Liver (tissue), 9 donors: ENCODE measurements around the gene HNRNPA0. TPM values are rescaled to one million over a fixed set of nuclear protein-coding genes. Genes with fewer than 3 reads are reported as not detected.

Source experiments
- DNase-seq: peaks from one replicate; pipeline ENCODE4 v3.0.0-alpha.2; 2017; ENCODE audit warnings: low spot score
- H3K27ac ChIP-seq, 2 donors: one replicate each; pipeline ENCODE4 v1.7.0; 2013; ENCODE audit warnings: inconsistent platforms in 2 of 2, low read length in 2 of 2, control low read depth in 1 of 2, low read depth in 1 of 2, mild to moderate bottlenecking in 1 of 2
- H3K27me3 ChIP-seq, 4 donors: one replicate each; pipeline versions ENCODE4 v1.6.1 to v1.7.0; 2013; ENCODE audit warnings: low read length in 3 of 4, inconsistent platforms in 1 of 4, mild to moderate bottlenecking in 1 of 4, moderate library complexity in 1 of 4; ENCODE audit not compliant: control insufficient read depth in 4 of 4, insufficient read depth in 4 of 4
- H3K36me3 ChIP-seq, 4 donors: one replicate each; pipeline versions ENCODE4 v1.6.1 to v1.7.0; 2013; ENCODE audit warnings: low read length in 3 of 4, mild to moderate bottlenecking in 3 of 4, low read depth in 1 of 4, moderate library complexity in 1 of 4; ENCODE audit not compliant: control insufficient read depth in 4 of 4, insufficient read depth in 3 of 4
- H3K4me1 ChIP-seq, 4 donors: one replicate each; pipeline versions ENCODE4 v1.6.1 to v1.7.0; 2013; ENCODE audit warnings: low read length in 3 of 4, mild to moderate bottlenecking in 3 of 4, moderate library complexity in 1 of 4; ENCODE audit not compliant: control insufficient read depth in 4 of 4, insufficient read depth in 4 of 4
- H3K4me3 ChIP-seq, 3 donors: one replicate each; pipeline versions ENCODE4 v1.6.1 to v1.7.0; 2013; ENCODE audit warnings: low read length in 3 of 3, control low read depth in 1 of 3, low read depth in 1 of 3, mild to moderate bottlenecking in 1 of 3
- H3K9ac ChIP-seq, 2 donors: one replicate each; pipeline ENCODE4 v1.7.0; 2013; ENCODE audit warnings: low read length in 2 of 2, mild to moderate bottlenecking in 2 of 2, moderate library complexity in 2 of 2, control low read depth in 1 of 2, low read depth in 1 of 2
- H3K9me3 ChIP-seq, 4 donors: one replicate each; pipeline versions ENCODE4 v1.6.1 to v1.7.0; 2013; ENCODE audit warnings: low read length in 3 of 4; ENCODE audit not compliant: control insufficient read depth in 4 of 4
- EGR1 ChIP-seq, 2 donors: IDR thresholded peaks; 2 replicates each; pipeline ENCODE4 v1.6.1; 2016 to 2018; ENCODE audit warnings: antibody characterized with exemption in 2 of 2, low read depth in 2 of 2
- FOXA1 ChIP-seq: IDR thresholded peaks from 2 replicates; pipeline ENCODE4 v1.6.1; 2016; ENCODE audit warnings: antibody characterized with exemption
- FOXA2 ChIP-seq: IDR thresholded peaks from 2 replicates; pipeline ENCODE4 v1.6.1; 2016; ENCODE audit warnings: antibody characterized with exemption
- GABPA ChIP-seq, 2 donors: IDR thresholded peaks in 1 of 2; conservative IDR thresholded peaks in 1 of 2; 2 replicates each; pipeline ENCODE4 v1.6.1; 2016; ENCODE audit warnings: antibody characterized with exemption in 2 of 2, mild to moderate bottlenecking in 1 of 2, moderate library complexity in 1 of 2
- HNF4A ChIP-seq, 2 donors: conservative IDR thresholded peaks; 2 replicates each; pipeline ENCODE4 v1.6.1; 2016; ENCODE audit warnings: antibody characterized with exemption in 2 of 2, mild to moderate bottlenecking in 2 of 2
- HNF4G ChIP-seq: IDR thresholded peaks from 2 replicates; pipeline ENCODE4 v1.6.1; 2016; ENCODE audit warnings: antibody characterized with exemption
- JUND ChIP-seq, 2 donors: IDR thresholded peaks; 2 replicates each; pipeline ENCODE4 v1.6.1; 2016; ENCODE audit warnings: antibody characterized with exemption in 2 of 2
- NR2F2 ChIP-seq: IDR thresholded peaks from 2 replicates; pipeline ENCODE4 v1.6.1; 2016; ENCODE audit warnings: antibody characterized with exemption
- RAD21 ChIP-seq, 2 donors: IDR thresholded peaks; 2 replicates each; pipeline ENCODE4 v1.6.1; 2016; ENCODE audit warnings: antibody characterized with exemption in 2 of 2, mild to moderate bottlenecking in 2 of 2
- RXRA ChIP-seq, 2 donors: IDR thresholded peaks; 2 replicates each; pipeline ENCODE4 v1.6.1; 2017 to 2018; ENCODE audit warnings: antibody characterized with exemption in 2 of 2, mild to moderate bottlenecking in 1 of 2
- SP1 ChIP-seq: IDR thresholded peaks from 2 replicates; pipeline ENCODE4 v1.6.1; 2018; ENCODE audit warnings: antibody characterized with exemption, mild to moderate bottlenecking
- TAF1 ChIP-seq: conservative IDR thresholded peaks from 2 replicates; pipeline ENCODE4 v1.6.1; 2016; ENCODE audit warnings: antibody characterized with exemption, mild to moderate bottlenecking
- YY1 ChIP-seq: IDR thresholded peaks from 2 replicates; pipeline ENCODE4 v1.6.1; 2016; ENCODE audit warnings: antibody characterized with exemption, mild to moderate bottlenecking
- WGBS: extraction: QIAGEN DNeasy Blood & Tissue Kit; methylation state at CpG from one replicate; pipeline ENCODE4 v1.1.7; 2013; 5-methylcytosine and 5-hydroxymethylcytosine counted together
- polyA plus RNA-seq, 2 donors: library from polyadenylated mRNA; stranded (reverse) in 1 of 2; unstranded in 1 of 2; fragments of 200-250 nt in 1 of 2; fragments of >200 nt in 1 of 2; fragmentation: Nextera tagmentation in 1 of 2; extraction: Ambion mirVana in 1 of 2; gene quantifications; one replicate each; pipeline versions ENCODE4 v1.2.1 to v1.2.3, GENCODE V29; 2013 to 2015
- total RNA-seq, 2 donors: library from RNA; depleted of rRNA; stranded (reverse); fragments of >200 nt; gene quantifications; one replicate each; pipeline ENCODE4 v1.2.3, GENCODE V29; 2014
- TF ChIP-seq, protein P1 (sequence below): fragments of 150-350 bp; IDR thresholded peaks from 2 replicates; pipeline ENCODE4 v1.5.1; 2017; ENCODE audit warnings: improper control_type of control experiment, low read depth, low read length; ENCODE audit not compliant: missing input control
- TF ChIP-seq, protein P2 (sequence below): IDR thresholded peaks from 2 replicates; pipeline ENCODE4 v1.6.1; 2016; ENCODE audit warnings: antibody characterized with exemption
- TF ChIP-seq, protein P3 (sequence below): IDR thresholded peaks from 2 replicates; pipeline ENCODE4 v1.6.1; 2016; ENCODE audit warnings: antibody characterized with exemption, mild to moderate bottlenecking
- TF ChIP-seq, protein P4 (sequence below): IDR thresholded peaks from 2 replicates; pipeline ENCODE4 v1.6.1; 2016; ENCODE audit warnings: antibody characterized with exemption
- donor health status: healthy.
- donor health status: healthy.
- donor health status: healthy.
- donor health status: healthy.
- donor health status: healthy.

Gene HNRNPA0
- total and polyA plus RNA-seq, 4 donors, result 1.8 to 12.9 (median 7.6) TPM

DNA sequence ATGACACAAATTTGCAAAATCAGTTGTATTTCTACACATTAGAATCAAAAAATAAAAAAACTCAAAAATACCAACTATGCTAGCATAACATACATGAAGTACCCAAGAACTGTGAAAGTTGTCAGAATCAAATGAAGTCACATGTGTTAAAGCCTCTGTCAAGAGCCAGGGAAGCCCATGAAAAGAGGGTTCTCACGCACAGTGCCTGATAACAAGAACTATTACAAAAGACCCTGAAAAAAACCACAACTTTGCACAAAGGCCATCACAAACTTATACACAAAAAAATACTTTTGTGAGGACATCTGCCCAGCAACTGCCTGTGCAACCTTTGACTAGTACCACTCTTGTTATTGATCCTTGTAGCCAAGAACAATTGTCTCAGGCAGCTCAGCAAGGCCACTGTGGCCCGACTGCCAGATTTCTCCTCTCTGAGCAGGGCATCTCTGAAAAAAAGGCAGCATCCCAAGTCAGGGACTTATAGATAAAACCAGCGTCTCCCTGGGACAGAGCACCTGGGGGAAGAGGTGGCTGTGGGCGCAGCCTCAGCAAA, 28.9 kb upstream of the HNRNPA0 start:
- H3K9me3 ChIP-seq, result no peaks in the 10 kb centered on the region
- DNase-seq, result no peak
- H3K27me3 ChIP-seq, result no peaks in the 10 kb centered on the region
- TF ChIP-seq, protein P1, sequence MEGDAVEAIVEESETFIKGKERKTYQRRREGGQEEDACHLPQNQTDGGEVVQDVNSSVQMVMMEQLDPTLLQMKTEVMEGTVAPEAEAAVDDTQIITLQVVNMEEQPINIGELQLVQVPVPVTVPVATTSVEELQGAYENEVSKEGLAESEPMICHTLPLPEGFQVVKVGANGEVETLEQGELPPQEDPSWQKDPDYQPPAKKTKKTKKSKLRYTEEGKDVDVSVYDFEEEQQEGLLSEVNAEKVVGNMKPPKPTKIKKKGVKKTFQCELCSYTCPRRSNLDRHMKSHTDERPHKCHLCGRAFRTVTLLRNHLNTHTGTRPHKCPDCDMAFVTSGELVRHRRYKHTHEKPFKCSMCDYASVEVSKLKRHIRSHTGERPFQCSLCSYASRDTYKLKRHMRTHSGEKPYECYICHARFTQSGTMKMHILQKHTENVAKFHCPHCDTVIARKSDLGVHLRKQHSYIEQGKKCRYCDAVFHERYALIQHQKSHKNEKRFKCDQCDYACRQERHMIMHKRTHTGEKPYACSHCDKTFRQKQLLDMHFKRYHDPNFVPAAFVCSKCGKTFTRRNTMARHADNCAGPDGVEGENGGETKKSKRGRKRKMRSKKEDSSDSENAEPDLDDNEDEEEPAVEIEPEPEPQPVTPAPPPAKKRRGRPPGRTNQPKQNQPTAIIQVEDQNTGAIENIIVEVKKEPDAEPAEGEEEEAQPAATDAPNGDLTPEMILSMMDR, result no peak
- TF ChIP-seq EGR1 (IDR thresholded peaks at IDR 0.05; ENCODE audit: low read depth in 2 of 2) (no peak), FOXA2 (no peak), FOXA1 (no peak), TAF1 (no peak), HNF4A (conservative IDR thresholded peaks at IDR 0.05) (no peak), SP1 (no peak), RAD21 (IDR thresholded peaks at IDR 0.05) (no peak), RXRA (IDR thresholded peaks at IDR 0.05) (no peak), GABPA (IDR thresholded peaks at IDR 0.05 in 1 of 2, conservative IDR thresholded peaks at IDR 0.05 in 1 of 2) (no peak), YY1 (no peak), JUND (IDR thresholded peaks at IDR 0.05) (no peak)
- TF ChIP-seq, protein P2, sequence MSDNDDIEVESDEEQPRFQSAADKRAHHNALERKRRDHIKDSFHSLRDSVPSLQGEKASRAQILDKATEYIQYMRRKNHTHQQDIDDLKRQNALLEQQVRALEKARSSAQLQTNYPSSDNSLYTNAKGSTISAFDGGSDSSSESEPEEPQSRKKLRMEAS, result no peak
- TF ChIP-seq, protein P3, sequence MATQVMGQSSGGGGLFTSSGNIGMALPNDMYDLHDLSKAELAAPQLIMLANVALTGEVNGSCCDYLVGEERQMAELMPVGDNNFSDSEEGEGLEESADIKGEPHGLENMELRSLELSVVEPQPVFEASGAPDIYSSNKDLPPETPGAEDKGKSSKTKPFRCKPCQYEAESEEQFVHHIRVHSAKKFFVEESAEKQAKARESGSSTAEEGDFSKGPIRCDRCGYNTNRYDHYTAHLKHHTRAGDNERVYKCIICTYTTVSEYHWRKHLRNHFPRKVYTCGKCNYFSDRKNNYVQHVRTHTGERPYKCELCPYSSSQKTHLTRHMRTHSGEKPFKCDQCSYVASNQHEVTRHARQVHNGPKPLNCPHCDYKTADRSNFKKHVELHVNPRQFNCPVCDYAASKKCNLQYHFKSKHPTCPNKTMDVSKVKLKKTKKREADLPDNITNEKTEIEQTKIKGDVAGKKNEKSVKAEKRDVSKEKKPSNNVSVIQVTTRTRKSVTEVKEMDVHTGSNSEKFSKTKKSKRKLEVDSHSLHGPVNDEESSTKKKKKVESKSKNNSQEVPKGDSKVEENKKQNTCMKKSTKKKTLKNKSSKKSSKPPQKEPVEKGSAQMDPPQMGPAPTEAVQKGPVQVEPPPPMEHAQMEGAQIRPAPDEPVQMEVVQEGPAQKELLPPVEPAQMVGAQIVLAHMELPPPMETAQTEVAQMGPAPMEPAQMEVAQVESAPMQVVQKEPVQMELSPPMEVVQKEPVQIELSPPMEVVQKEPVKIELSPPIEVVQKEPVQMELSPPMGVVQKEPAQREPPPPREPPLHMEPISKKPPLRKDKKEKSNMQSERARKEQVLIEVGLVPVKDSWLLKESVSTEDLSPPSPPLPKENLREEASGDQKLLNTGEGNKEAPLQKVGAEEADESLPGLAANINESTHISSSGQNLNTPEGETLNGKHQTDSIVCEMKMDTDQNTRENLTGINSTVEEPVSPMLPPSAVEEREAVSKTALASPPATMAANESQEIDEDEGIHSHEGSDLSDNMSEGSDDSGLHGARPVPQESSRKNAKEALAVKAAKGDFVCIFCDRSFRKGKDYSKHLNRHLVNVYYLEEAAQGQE, result no peak
- 79% methylated on average over 4 of the region's 4 CpGs for WGBS
- no peak overlapping the region for H3K27ac ChIP-seq
- no peak overlapping the region for H3K4me3 ChIP-seq
- H3K36me3 ChIP-seq, result no peaks in the 10 kb centered on the region
- H3K9ac ChIP-seq, result no peak overlapping the region
- H3K4me1 ChIP-seq, result no peaks in the 10 kb centered on the region

DNA sequence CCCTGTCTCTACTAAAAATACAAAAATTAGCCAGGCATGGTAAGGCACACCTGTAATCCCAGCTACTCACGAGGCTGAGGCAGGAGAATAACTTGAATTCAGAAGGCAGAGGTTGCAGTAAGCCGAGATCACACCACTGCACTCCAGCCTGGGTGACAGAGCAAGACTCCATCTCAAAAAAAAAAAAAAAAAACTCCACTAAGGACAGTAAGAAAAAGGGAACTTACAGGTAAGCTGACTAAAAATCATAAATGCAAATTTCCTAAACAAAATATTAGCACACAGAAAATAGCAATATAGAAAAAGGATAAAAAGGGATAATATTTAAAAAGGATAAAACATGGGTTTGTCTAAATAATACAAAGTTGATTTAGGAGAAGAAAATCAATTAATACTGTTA, 27.9 kb upstream of the HNRNPA0 start:
- no peaks in the 10 kb centered on the region for H3K36me3 ChIP-seq
- TF ChIP-seq, protein P4, sequence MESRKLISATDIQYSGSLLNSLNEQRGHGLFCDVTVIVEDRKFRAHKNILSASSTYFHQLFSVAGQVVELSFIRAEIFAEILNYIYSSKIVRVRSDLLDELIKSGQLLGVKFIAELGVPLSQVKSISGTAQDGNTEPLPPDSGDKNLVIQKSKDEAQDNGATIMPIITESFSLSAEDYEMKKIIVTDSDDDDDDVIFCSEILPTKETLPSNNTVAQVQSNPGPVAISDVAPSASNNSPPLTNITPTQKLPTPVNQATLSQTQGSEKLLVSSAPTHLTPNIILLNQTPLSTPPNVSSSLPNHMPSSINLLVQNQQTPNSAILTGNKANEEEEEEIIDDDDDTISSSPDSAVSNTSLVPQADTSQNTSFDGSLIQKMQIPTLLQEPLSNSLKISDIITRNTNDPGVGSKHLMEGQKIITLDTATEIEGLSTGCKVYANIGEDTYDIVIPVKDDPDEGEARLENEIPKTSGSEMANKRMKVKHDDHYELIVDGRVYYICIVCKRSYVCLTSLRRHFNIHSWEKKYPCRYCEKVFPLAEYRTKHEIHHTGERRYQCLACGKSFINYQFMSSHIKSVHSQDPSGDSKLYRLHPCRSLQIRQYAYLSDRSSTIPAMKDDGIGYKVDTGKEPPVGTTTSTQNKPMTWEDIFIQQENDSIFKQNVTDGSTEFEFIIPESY, result no peak
- TF ChIP-seq JUND (IDR thresholded peaks at IDR 0.05) (no peak), RAD21 (IDR thresholded peaks at IDR 0.05) (no peak), SP1 (no peak), HNF4G (no peak), NR2F2 (no peak), TAF1 (no peak)
- TF ChIP-seq, protein P3, result no peak
- no peak overlapping the region for H3K27ac ChIP-seq
- no peak overlapping the region for H3K9ac ChIP-seq
- no peak for DNase-seq
- H3K9me3 ChIP-seq, result no peaks in the 10 kb centered on the region
- no peak overlapping the region for H3K4me3 ChIP-seq
- WGBS, result 95% methylated on average over 2 of the region's 2 CpGs
- H3K4me1 ChIP-seq, result no peaks in the 10 kb centered on the region
- H3K27me3 ChIP-seq, result no peaks in the 10 kb centered on the region
